H9 (cell line): Measurements from ENCODE around the gene SIGLEC10. TPM values are rescaled to one million over a fixed set of nuclear protein-coding genes. Genes with fewer than 3 reads are reported as not detected.

Source experiments
- DNase-seq: peaks from one replicate; pipeline ENCODE4 v3.0.0-alpha.2; 2017
- H2AFZ ChIP-seq: one replicate; pipeline ENCODE4 v1.6.1; 2013; ENCODE audit warnings: mild to moderate bottlenecking, low read length, control low read depth, moderate library complexity
- H2AK5ac ChIP-seq: 2 replicates; pipeline ENCODE4 v1.6.1; 2013; ENCODE audit warnings: low read length, control low read depth, mixed read lengths; ENCODE audit not compliant: insufficient read length
- H2BK120ac ChIP-seq: one replicate; pipeline ENCODE4 v1.6.1; 2013; ENCODE audit warnings: low read depth, mild to moderate bottlenecking, low read length, control low read depth, inconsistent platforms; ENCODE audit not compliant: poor library complexity, severe bottlenecking
- H2BK12ac ChIP-seq: 2 replicates; pipeline ENCODE4 v1.6.1; 2013; ENCODE audit warnings: low read length, control low read depth, mixed read lengths, low read depth; ENCODE audit not compliant: insufficient read length
- H2BK15ac ChIP-seq: 2 replicates; pipeline ENCODE4 v1.6.1; 2013; ENCODE audit warnings: low read depth, low read length, control low read depth
- H2BK20ac ChIP-seq: one replicate; pipeline ENCODE4 v1.6.1; 2013; ENCODE audit warnings: low read depth, mild to moderate bottlenecking, low read length, control low read depth, inconsistent platforms; ENCODE audit not compliant: poor library complexity, severe bottlenecking
- H2BK5ac ChIP-seq: 2 replicates; pipeline ENCODE4 v1.6.1; 2013; ENCODE audit warnings: low read length, control low read depth, mixed read lengths; ENCODE audit not compliant: insufficient read length
- H3K14ac ChIP-seq: 2 replicates; pipeline ENCODE4 v1.6.1; 2013; ENCODE audit warnings: low read length, control low read depth; ENCODE audit not compliant: insufficient read depth
- H3K18ac ChIP-seq: 2 replicates; pipeline ENCODE4 v1.6.1; 2013; ENCODE audit warnings: low read depth, mild to moderate bottlenecking, mixed read lengths, low read length, control low read depth; ENCODE audit not compliant: insufficient read length
- H3K23ac ChIP-seq: 2 replicates; pipeline ENCODE4 v1.6.1; 2013; ENCODE audit warnings: low read length, control low read depth, mixed read lengths, low read depth; ENCODE audit not compliant: insufficient read length
- H3K23me2 ChIP-seq: 2 replicates; pipeline ENCODE4 v1.6.1; 2013; ENCODE audit warnings: low read depth, mild to moderate bottlenecking, mixed read lengths, low read length, control low read depth; ENCODE audit not compliant: insufficient read length, poor library complexity, severe bottlenecking
- H3K27ac ChIP-seq: 2 replicates; pipeline ENCODE4 v1.5.1; 2013; ENCODE audit warnings: low read length, control low read depth, mixed read lengths, low read depth; ENCODE audit not compliant: insufficient read length
- H3K27me3 ChIP-seq: 2 replicates; pipeline ENCODE4 v1.6.1; 2013; ENCODE audit warnings: low read length, control low read depth, inconsistent platforms; ENCODE audit not compliant: insufficient read depth
- H3K4ac ChIP-seq: 2 replicates; pipeline ENCODE4 v1.6.1; 2013; ENCODE audit warnings: low read depth, mild to moderate bottlenecking, control low read depth, inconsistent platforms, low read length, moderate library complexity
- H3K4me1 ChIP-seq: 2 replicates; pipeline ENCODE4 v1.6.1; 2013; ENCODE audit warnings: low read length, control low read depth, inconsistent platforms; ENCODE audit not compliant: insufficient read depth
- H3K4me2 ChIP-seq: 2 replicates; pipeline ENCODE4 v1.6.1; 2013; ENCODE audit warnings: low read length, control low read depth, mixed read lengths; ENCODE audit not compliant: insufficient read length, insufficient read depth
- H3K56ac ChIP-seq: 2 replicates; pipeline ENCODE4 v1.6.1; 2013; ENCODE audit warnings: low read depth, mild to moderate bottlenecking, mixed read lengths, low read length, control low read depth; ENCODE audit not compliant: insufficient read length
- H3K79me1 ChIP-seq: 2 replicates; pipeline ENCODE4 v1.6.1; 2013; ENCODE audit warnings: low read depth, mild to moderate bottlenecking, moderate library complexity, low read length, control low read depth, inconsistent platforms; ENCODE audit not compliant: insufficient read depth, poor library complexity, severe bottlenecking
- H3K79me2 ChIP-seq: 2 replicates; pipeline ENCODE4 v1.6.1; 2013; ENCODE audit warnings: low read length, control low read depth, inconsistent platforms; ENCODE audit not compliant: insufficient read depth
- H3K9ac ChIP-seq: 2 replicates; pipeline ENCODE4 v1.6.1; 2013; ENCODE audit warnings: low read length, control low read depth, mixed read lengths; ENCODE audit not compliant: insufficient read length; ENCODE audit errors: extremely low read depth
- H3K9me3 ChIP-seq: one replicate; pipeline ENCODE4 v1.6.1; 2013; ENCODE audit warnings: low read depth, low read length, inconsistent platforms; ENCODE audit not compliant: control insufficient read depth
- H3T11ph ChIP-seq: one replicate; pipeline ENCODE4 v1.6.1; 2013; ENCODE audit warnings: mild to moderate bottlenecking, low read length, control low read depth, inconsistent platforms
- H4K20me1 ChIP-seq: one replicate; pipeline ENCODE4 v1.6.1; 2013; ENCODE audit not compliant: control insufficient read depth, insufficient read length, insufficient read depth
- H4K5ac ChIP-seq: 2 replicates; pipeline ENCODE4 v1.6.1; 2013; ENCODE audit warnings: low read depth, mild to moderate bottlenecking, mixed read lengths, low read length, control low read depth; ENCODE audit not compliant: insufficient read length
- H4K8ac ChIP-seq: replicated peaks from 2 replicates; pipeline ENCODE4 v1.6.1; 2013; ENCODE audit warnings: low read length, control low read depth, mixed read lengths, low read depth; ENCODE audit not compliant: insufficient read length
- H4K91ac ChIP-seq: 2 replicates; pipeline ENCODE4 v1.6.1; 2013; ENCODE audit warnings: low read depth, mild to moderate bottlenecking, moderate library complexity, mixed read lengths, low read length, control low read depth; ENCODE audit not compliant: insufficient read length
- H3K27ac Mint-ChIP-seq, 3 experiments: 2 replicates in 2 of 3; 3 replicates in 1 of 3; pipeline ENCODE4 v1.8.0; 2020 to 2021; ENCODE audit warnings: mixed read lengths in 3 of 3, mild to moderate bottlenecking in 1 of 3, moderate library complexity in 1 of 3
- H3K27me3 Mint-ChIP-seq: 2 replicates; pipeline ENCODE4 v1.8.0; 2021; ENCODE audit warnings: low read depth, mild to moderate bottlenecking, moderate library complexity, mixed read lengths
- H3K36me3 Mint-ChIP-seq, 3 experiments: 2 replicates in 2 of 3; 3 replicates in 1 of 3; pipeline ENCODE4 v1.8.0; 2020 to 2021; ENCODE audit warnings: low read depth in 3 of 3, mixed read lengths in 3 of 3; ENCODE audit not compliant: insufficient read depth in 1 of 3
- H3K4me1 Mint-ChIP-seq, 2 experiments: 2 replicates each; pipeline ENCODE4 v1.8.0; 2020; ENCODE audit warnings: mixed read lengths in 2 of 2
- H3K4me3 Mint-ChIP-seq, 2 experiments: 2 replicates in 1 of 2; 3 replicates in 1 of 2; pipeline ENCODE4 v1.8.0; 2020 to 2021; ENCODE audit warnings: mild to moderate bottlenecking in 2 of 2, mixed read lengths in 2 of 2, moderate library complexity in 1 of 2
- H3K9me3 Mint-ChIP-seq, 2 experiments: 2 replicates in 1 of 2; 3 replicates in 1 of 2; pipeline ENCODE4 v1.8.0; 2020; ENCODE audit warnings: mild to moderate bottlenecking in 2 of 2, mixed read lengths in 2 of 2, moderate library complexity in 1 of 2
- CTCF ChIP-seq: fragments of 200-600 bp; sonication (generic); conservative IDR thresholded peaks from 3 replicates; pipeline ENCODE4 v1.8.0; 2021; ENCODE audit warnings: antibody characterized with exemption, mild to moderate bottlenecking
- WGBS: extraction: QIAGEN DNeasy Blood & Tissue Kit; methylation state at CpG from one replicate; pipeline ENCODE4 v1.1.7; 2013; ENCODE audit warnings: missing lambda C conversion rate, low lambda C conversion rate, mixed read lengths; ENCODE audit not compliant: insufficient read length; ENCODE audit errors: extremely low coverage; 5-methylcytosine and 5-hydroxymethylcytosine counted together
- total RNA-seq: library from RNA; stranded (reverse); gene quantifications from 2 replicates; pipeline ENCODE4 v1.2.1, GENCODE V29; 2021

The SIGLEC10 gene
- total RNA-seq, 1 experiment from 2014 or later: not detected

DNA sequence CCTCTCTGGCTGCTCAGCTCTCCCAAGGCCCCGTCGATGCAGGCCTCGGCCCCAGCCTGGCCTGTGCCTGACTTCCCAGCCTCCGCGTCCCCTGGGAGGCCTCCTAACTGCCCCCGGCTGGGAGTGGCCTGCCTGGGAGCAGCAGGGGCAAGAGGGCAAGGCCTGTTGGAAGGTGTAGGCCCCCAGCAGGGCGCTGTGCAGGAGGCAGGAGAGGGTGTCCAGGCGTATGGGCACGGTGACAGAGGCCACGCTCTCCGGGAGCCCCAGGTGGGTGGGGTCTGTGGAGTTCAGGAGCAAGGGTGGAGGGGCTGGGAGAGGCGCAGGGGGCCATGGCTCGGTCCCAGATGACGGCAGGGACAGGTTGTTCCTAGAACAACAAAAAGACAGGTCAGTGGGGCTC is 28.3 kb downstream of the SIGLEC10 start:
- H3K27me3 ChIP-seq: no peaks in the 10 kb centered on the region
- no peaks in the 10 kb centered on the region for H3K79me2 ChIP-seq
- Mint-ChIP-seq H3K36me3 (no peaks in the 10 kb centered on the region), H3K4me3 (no peak overlapping the region; a peak in 1 of 5 replicates), H3K27me3 (peaks cover 3% of the 10 kb centered on the region), H3K27ac (no peak overlapping the region; a peak in 1 of 7 replicates), H3K4me1 (peaks cover 10 to 32% of the 10 kb centered on the region in 2 experiments), H3K9me3 (no peaks in the 10 kb centered on the region; a peak in 1 of 5 replicates)
- H3K9me3 ChIP-seq: no peaks in the 10 kb centered on the region
- H3K4ac ChIP-seq: no peak overlapping the region
- WGBS: no CpG with 5 or more reads among the region's 14 CpGs
- no peak overlapping the region for H3K27ac ChIP-seq
- H2BK120ac ChIP-seq: no peak overlapping the region
- no peak overlapping the region for H2BK20ac ChIP-seq
- H2AFZ ChIP-seq: no peak overlapping the region
- no peak overlapping the region for H4K5ac ChIP-seq
- H2BK15ac ChIP-seq: no peak overlapping the region
- DNase-seq: no peak
- H2BK5ac ChIP-seq: no peak overlapping the region
- no peak overlapping the region for H4K91ac ChIP-seq
- H2AK5ac ChIP-seq: no peak overlapping the region
- no peak for TF ChIP-seq CTCF
- no peaks in the 10 kb centered on the region for H3K4me1 ChIP-seq
- no peaks in the 10 kb centered on the region for H4K20me1 ChIP-seq
- H2BK12ac ChIP-seq: no peak overlapping the region
- no peak overlapping the region for H3T11ph ChIP-seq
- H3K14ac ChIP-seq: no peak overlapping the region
- H3K9ac ChIP-seq: no peak overlapping the region
- H3K56ac ChIP-seq: no peak overlapping the region
- H3K18ac ChIP-seq: no peak overlapping the region
- no peak overlapping the region for H3K23ac ChIP-seq
- H3K23me2 ChIP-seq: peaks cover 4% of the 10 kb centered on the region
- no peak overlapping the region for H3K4me2 ChIP-seq
- no peaks in the 10 kb centered on the region for H3K79me1 ChIP-seq
- H4K8ac ChIP-seq: no peak overlapping the region
